ENCODE results near the gene SANBR.

The SANBR gene

GRCh38 chr2:61090386-61090921 is 24.8 kb downstream of the SANBR start:
- no peak for DNase-seq (ENCODE audit: low read depth)

GRCh38 chr2:61091485-61091884 is 25.8 kb downstream of the SANBR start:
- no peak for DNase-seq (ENCODE audit: low read depth)

GRCh38 chr2:61096438-61096837 is 30.8 kb downstream of the SANBR start:
- no peak for DNase-seq (ENCODE audit: low read depth)

- DNase-seq (ENCODE audit: low read depth): no peak
Observed at GRCh38 chr2:61100801-61101200, 35.1 kb downstream of the SANBR start.

- DNase-seq (ENCODE audit: low read depth): no peak
Observed at GRCh38 chr2:61109291-61109690, 43.6 kb downstream of the SANBR start.

- DNase-seq (ENCODE audit: low read depth): no peak
Observed at GRCh38 chr2:61111708-61112107, 46.0 kb downstream of the SANBR start.

- no peak for DNase-seq (ENCODE audit: low read depth)
Observed at GRCh38 chr2:61114147-61114546, 48.5 kb downstream of the SANBR start.

Data from activated T-cell treated with anti-CD3 and anti-CD28 coated beads for 1 hour (primary cell).